Activated CD4-positive, alpha-beta T cell treated with anti-CD3 and anti-CD28 coated beads, Interleukin-2, amount 50 U/mL, for 16 hours (primary cell): ENCODE results near the gene LINGO4.

Experiments used
- DNase-seq: peaks from one replicate; pipeline ENCODE4 v3.0.0-alpha.2; 2020

Gene LINGO4, protein sequence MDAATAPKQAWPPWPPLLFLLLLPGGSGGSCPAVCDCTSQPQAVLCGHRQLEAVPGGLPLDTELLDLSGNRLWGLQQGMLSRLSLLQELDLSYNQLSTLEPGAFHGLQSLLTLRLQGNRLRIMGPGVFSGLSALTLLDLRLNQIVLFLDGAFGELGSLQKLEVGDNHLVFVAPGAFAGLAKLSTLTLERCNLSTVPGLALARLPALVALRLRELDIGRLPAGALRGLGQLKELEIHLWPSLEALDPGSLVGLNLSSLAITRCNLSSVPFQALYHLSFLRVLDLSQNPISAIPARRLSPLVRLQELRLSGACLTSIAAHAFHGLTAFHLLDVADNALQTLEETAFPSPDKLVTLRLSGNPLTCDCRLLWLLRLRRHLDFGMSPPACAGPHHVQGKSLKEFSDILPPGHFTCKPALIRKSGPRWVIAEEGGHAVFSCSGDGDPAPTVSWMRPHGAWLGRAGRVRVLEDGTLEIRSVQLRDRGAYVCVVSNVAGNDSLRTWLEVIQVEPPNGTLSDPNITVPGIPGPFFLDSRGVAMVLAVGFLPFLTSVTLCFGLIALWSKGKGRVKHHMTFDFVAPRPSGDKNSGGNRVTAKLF

DNA sequence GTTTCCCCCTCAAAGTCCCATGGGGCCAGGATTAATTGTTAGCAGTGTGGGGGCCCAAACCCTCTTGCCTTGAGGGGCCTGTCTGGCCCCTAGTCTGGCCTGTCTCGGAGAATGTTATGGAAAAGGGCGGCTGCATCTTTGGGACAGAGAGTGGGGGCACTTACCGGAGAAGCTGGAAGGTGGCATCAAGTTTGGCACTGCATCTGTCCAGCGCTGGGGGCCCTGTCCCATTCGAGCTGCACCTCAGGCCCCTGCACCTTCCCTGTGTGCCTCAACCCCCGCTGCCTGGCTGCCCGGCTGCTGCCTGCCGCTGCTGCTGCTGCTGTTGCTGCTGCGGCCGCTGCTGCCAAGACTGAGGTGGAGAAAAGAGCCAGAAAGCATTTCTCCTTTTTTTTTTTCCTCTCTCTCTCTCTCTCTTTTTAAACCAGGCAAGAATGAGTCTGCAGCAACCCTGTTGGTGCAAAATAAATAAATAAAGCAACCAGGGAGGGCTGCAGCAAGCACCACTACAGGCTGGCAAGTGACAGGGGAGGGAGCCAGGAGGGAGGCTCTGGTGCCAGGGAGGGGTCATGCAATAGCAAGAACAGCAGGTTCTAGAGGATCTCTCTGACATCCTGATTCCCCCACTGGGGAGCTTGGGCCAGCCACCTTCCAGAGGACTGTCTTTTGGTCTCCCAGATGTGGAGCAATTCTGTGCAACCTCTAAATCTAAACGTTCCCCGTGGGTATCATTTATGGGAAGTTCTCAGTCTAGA lies at the start of gene LINGO4:
Gene LINGO4, minus strand, starts transcription at position 354 of the 755 bp plus-strand sequence. CDS start 2,715 bp downstream, outside the sequence.
- DNase-seq, result no peak

DNA sequence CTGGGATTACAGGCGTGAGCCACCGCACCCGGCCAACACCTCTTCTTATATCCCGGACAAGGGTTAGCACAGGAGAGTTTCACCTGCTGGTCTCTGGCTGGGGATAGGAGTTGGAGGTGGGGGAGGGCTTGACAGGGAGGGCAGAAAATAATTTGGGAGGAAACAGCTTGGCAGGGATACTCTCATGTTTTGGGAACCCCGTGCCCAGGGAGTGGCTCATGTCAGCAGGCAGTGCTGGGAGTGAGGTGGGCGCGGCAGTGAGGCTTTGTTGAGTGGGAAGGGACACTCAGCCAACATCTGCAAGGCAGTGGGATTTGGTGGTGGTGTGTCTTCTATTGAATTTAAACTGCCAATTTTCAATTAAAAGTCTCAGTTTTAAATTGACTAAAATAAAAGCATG lies 49.4 kb upstream of the LINGO4 start:
- no peak for DNase-seq

DNA sequence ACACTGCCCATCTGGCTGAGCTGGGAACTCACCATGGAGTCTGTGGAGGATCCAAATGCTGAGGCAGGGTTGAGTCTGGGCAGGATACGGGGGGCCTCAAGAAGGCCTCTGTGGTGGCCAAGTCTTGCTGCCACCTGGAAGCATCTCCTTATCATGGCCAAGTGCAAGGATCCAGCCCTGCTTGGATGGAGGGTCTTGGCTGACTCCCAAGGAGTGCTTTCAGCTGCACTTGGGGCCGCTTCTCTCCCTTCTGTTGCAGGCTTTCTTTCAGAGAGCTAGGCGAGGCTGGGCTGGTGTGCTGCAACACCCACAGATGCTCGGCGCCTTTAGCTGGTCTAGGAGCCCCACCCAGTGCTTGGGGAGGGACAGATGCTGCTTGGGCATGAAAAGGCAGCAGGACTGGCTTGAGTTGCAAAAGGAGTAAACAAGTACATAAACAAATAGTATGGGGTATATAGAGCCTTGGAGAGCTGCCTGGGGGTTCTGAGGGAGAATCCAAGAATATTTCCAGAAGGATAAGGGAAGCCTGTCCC lies 48.3 kb upstream of the LINGO4 start, which contains the start of gene THEM5:
Gene THEM5, minus strand, starts transcription at position 302 of the 533 bp plus-strand sequence. Its CDS starts 147 bp downstream, at position 155.
- DNase-seq, result no peak

DNA sequence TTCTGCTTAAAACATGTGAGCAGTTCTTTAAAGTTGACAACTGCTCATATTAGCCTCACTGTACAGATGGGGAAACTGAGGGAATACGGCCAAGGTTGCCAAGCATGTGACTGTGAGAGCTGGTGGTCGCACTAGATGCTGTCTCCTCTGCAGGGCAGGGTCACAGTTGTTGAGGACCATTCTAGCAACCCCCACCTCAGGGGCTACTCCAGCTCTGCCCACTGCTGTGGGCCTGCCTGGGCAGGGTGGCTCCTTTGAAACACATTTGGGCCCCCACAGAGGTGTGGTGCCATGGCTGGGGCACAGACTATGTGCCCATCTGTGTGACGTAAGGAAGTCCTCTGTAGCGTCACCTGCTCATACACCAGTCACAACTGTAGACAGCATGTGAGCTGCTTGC lies 47.5 kb upstream of the LINGO4 start:
- DNase-seq, result no peak

DNA sequence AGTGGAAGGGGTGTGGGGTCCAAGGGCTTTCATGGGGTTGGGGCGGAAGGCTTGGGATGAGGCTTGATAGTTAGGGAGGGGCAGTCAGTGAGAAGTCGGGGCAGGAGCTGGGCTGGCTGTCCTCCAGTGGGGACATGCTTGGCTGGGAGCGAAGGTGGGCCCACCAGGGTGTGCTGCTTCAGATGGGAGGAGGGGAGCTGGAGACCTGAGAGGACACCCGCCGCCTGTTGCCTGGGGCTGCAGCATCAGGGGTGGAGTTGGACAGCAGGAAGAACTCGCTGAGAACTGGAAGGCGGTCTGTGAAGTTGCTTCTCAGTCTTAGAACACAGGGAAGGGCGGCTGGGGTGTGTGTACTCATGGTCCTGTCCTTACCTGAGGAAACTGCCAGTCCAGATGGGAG lies 46.7 kb upstream of the LINGO4 start:
- no peak for DNase-seq

DNA sequence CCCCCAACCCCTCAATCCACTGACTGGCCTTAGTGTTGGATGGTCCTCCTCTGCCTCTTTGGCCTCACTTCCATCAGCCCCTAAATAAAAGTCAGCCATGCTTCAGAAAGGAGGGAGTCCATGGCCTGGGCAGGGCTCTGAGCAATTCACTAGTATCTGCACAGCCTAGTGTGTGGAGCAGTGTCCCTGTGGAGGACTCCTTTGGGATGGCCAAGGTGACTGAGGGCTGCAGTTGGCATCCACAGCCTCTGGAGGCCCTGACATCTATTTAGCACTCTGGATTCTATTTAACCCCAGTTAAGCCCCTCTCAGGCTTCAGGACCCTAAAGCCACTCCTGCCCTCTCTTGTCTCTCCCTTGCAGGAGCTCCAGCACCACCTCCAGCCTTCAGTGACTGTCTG lies 44.7 kb upstream of the LINGO4 start:
- no peak for DNase-seq

DNA sequence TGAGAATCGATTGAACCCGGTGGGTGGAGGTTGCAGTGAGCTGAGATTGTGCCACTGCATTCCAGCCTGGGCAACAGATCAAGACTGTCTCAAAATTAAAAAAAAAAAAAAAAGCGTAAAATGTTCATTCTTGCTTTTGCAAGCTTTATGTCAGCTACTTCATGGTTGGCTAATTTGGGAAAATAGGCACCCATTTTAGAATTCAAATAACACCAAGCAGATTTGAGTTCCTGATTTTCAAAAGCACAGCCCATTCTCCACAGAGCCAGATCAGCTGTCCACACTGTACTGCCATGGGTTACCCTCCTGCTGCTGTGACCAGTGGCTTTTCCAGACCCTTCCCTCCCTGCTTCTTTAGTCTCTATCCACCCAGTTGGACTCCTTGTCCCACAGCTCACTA lies 43.9 kb upstream of the LINGO4 start:
- DNase-seq, result no peak

DNA sequence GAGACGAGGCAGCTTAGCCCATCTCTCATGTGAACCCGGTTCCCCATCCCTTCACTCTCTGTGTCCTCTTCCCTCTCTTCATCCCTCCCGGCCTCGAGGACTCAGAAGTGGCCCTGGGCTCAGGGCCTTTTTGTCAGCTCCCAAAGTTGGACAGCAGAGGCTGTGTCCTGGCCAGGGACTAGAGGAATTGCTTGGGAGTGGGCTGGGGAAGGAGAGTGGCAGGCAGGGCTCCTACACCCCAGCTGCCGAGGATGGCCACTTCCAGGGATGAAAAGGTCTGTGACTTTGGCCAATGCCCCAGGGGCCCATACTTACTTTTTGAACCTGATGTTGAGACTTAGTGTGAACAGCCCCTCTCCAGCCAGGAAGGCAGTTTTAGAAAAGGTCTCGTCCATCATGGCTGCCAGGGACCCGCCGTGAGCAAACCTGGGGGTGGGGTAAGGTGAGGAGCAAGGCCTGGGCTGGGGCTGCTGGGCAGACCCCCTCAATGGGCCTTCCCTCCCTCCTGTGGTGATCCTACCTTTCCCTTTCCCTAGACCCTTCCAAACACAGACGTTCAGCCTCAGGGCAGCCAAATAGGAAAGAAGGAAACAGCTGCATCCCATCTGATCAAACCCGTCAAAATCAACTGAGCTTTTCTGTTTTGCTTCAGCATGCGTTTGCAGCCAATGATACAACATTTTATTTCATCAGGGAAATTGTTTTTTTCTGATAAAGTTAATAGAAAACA lies 42.8 kb upstream of the LINGO4 start:
- no peak for DNase-seq

DNA sequence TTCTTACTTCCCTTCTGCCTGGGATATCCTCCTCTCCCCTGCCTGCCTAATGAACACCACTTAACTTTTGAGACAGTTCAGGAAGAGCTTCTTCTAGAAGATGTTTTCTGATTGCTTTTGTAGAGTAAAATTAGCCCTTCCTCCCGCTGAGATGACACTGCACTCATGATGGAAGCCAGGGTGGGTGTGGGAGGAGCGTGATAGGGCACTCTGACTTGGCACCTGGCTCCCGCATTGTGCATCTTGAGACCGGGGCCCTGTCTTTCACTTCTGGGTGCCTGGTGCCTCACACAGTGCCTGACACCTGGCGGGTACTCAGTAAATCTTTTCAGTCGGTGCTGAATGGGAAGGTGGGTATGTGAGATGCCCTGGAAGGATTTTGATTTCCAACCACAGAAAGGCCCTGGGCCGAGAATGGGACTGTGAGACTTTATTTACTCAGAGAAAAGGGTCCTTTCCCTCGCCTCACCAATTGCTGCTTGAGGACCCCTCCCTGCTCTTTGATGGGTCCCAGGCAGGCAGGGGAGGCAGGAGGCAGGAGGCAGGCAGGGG lies 41.5 kb upstream of the LINGO4 start:
- no peak for DNase-seq

DNA sequence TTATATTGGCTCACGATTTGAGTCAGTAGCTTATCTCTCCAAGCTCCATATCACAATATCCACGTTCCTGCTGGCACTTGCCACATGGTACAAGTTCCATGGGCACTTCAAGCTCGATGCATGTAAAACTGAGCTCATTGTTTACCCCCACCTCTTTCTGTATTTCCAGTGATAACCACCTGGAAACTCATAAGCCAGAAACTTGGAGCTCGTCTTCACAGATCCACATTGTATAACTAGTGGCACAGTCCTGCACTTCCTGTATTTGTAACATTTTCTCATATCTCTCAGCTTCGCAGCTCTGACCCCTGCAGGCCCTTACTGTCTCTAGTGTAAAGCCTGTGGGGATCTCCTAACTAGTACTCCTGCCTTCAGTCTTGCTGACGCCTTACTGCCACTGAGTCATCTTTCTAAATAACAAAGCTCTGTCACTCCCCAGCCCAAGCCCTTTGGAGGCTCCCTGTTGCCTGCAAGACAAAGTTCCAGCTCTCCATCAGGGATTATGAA lies 40.9 kb upstream of the LINGO4 start:
- DNase-seq, result peak; percentile 74

DNA sequence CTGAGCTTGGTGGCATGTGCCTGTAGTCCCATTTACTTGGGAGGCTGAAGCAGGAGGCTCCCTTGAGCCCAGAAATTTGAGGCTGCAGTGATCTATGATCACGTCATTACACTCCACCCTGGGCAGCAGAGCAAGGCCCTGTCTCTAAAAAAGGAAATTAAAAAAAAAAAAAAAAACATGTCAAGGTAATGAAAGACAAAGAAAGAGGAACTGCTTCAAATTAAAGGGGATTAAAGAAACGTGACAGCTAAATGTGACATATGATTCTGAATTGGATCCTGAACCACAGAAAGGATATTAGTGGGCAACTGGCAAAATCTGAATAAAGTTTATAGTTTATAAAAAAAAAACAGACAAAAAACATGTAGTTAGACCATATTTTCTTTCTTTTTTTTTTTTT lies 38.2 kb upstream of the LINGO4 start:
- DNase-seq, result no peak

DNA sequence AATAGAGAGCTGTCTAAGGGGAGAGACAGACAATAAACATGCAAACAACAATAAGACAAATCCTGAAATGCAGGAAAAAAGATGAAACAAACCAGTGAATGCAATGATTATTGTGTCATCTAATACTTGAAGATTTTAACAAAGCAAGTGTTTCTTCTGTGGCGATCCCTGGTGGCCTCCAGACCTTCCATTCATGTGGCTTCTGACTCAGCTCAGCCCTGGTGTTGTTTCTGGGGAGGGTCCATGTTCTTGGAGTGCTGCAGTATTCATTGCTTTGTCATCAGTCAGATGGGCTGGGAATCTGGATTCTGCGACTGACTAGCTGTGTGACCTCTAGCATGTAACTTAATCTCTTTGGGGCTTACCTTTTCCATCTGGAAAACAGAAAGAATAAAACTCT lies 35.9 kb upstream of the LINGO4 start:
- DNase-seq, result no peak

DNA sequence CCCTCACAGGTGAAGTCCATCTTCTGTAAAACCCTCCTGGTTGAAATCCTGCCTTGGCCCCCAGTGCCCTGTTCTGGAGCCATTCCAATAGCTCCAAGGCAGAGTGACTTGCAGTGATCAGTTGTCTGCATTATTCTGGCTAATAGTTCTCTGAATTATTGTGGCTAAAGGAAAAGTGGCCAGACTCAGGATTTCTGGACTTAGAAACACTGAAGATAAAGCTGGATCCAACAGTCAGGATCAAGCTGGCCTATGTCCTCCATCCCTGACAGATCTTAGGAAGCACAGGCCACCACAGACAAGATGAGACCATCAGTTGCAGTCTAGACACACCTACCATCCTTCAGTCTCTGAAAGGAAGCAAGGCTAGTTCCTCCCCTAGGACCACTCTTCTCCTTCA lies 35.2 kb upstream of the LINGO4 start:
- DNase-seq, result no peak

DNA sequence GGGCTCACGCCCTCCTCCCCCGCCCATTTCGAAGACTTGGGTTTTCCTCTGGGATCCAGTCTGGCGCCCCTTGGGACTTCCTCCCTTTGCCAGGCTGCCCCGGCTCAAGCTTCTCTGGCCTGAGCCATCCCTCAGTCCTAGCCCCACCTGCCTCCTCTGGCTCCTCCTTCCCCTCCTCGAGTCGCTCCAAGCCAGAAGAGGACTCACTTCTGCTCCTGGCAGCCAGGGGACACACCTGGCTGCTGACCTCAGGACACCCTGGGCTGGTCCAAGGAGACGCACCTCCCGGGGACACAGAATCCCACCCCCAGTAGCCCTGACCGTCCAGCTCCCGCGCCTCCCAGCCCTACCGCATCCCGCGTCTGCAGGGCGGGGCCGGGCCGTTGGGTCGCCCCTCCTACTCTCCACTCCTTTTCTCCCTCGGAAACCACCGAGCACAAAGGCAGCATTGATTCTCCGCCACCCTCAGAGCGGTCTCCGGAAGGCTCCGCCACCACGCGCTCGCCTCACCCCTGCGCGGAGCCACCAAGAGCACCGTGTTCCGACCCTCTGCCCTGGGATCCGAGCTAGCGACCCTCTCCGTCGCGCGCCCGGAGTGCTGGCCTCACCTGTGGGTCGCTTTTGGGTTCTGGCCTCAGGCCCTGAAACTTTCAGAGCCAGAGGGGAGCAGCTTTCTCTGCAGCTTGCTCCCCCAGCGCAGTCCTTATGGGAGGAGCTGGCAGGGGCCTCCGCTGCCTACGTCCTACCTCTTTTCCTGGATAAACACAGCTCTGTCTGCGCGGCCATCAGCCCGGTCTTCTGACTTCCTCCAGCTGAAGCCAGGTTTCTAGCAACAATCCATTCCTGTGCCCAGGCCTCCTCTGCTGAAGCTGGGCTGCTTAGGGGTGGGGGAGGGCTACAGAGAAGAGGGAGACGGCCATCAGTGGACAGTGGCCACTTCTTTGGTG lies 34.5 kb upstream of the LINGO4 start, which contains the start of gene C2CD4D:
Gene C2CD4D, minus strand, starts transcription at position 364 of the 947 bp plus-strand sequence. CDS start 831 bp downstream, outside the sequence.
- DNase-seq, result peak; percentile 87

DNA sequence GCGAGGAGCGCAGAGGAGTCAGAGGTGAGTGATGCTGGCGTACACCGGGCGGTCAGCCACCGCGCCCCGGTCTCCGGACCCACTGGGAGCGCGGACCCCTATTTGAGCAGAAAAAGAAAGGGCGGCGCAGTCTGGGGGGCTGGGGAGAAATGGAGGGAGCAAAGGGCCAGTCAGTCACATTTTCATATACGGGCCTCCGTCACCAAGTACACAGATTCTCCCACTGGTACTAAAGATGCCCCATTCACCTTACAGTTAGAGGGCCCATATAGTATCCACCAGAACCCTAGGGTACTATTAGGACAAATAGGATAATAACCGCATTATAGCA lies 33.8 kb upstream of the LINGO4 start:
- no peak for DNase-seq

DNA sequence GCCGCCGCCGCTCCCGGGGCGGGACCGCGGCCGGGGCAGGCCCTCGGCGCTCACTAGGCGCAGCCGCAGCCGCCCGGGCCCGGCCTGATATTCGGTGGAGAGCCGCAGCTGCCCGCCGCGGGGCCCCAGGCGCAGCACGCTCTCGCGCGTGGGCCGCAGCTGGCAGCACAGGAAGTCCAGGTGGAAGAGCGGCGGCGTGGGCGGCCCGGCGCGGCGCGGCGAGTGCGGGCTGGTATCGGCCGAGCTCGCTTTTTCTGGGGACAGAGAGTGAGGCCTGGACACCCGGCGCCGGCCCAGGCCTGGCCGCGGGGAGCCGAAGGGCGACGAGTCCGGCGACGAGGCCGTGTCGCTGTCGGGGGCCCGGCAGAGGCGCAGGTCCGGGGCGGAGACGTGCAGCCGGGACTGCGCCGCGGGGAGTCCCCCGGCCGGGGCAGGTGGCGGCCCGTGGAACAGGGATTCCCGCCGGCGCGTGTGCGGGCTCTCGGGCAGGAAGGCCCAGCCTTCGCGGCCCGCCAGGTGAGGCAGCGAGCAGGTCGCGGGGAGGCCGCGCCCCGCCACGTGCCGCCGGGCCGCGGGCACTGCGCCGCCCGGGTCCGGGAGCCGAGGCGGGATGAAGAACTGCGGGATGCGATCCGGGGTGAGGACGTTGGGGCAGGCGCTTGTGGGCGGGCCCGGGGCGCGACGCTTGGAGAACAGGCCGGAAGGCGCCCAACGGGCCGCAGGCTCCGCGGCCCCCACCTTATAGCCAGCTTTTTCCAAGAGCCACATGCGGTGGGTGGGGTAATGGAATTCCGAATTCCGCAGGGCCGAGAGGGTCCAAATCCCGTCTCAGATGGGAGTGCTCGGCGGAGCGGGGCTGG lies 33.2 kb upstream of the LINGO4 start:
- DNase-seq, result no peak

DNA sequence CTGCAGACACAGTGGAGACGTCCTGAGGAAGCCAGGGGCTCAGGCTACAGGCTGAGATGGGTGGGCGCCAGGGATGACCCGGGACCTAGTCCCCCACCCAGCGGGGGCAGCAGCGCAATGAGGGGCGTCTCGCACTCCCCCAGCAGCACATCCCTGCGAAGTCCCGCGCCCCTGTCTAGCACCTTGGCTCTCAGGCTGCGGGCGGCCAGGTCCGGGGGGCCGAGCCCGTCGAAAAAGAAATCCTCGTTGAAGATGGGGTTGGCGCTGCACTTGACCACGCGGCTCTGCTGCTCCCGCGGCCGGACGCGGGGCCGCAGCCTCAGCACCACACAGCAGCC lies 32.6 kb upstream of the LINGO4 start:
- DNase-seq, result no peak

DNA sequence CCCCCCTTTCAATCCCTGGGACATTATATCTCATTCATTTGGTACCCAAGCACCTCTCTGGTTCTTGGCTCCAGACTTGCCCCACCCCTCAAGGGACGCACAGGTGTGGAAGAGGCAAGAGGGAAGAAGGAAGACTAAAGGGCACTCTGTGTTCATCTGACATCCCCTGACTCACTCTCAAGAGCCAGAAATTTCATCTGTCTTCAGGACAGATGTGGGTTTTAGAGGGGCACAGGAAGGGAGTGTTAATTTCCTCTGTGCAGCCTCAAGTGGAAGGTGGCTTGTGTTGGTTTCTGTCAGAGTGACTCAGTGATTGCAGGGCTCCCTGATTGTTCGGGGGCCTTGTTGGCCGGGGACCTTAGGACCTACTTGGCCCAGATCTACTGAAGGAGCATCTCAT lies 32.0 kb upstream of the LINGO4 start:
- peak; percentile 72 for DNase-seq

DNA sequence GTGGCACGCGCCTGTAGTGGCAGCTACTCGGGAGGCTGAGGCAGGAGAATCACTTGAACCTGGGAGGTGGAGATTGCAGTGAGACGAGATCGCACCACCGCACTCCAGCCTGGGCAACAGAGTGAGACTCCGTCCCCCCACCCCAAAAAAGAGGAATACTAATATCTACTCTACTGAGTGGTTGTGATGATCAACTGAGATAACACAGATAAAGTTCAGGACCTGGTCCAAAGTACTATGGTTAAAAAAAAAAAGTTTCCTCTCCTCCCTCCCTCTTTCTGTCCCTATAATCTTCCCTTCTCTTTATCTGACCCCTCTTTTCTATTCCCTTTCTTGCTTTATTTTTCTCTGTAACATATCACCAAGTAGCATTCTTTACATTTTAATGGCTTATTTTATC lies 30.4 kb upstream of the LINGO4 start:
- no peak for DNase-seq

DNA sequence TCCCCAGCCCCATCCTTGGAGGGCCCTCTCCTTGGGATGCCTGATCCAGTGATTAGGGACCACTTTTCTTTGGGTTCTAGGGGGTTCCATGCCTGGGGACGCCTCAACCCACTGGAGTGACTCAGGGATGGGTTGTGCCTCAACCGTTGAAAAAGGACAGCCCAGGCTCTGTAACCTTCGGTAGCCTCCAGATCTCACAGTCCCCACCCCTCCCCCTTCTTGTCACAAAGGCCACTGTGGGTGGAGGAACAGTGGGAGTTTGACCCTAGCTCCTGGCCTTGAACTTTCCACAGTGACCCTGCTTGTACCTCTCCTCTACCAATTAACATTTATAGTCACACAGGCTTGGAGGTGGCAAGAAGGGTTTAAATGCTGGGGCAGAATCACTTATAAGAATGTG lies 29.0 kb upstream of the LINGO4 start:
- no peak for DNase-seq
